ENCODE measurements around the gene MMP23B.
A peak's percentile ranks its signal among the peaks of the same experiment; 100 is the strongest.
"Not testable (repeated sequence)": the region's sequence is repeated elsewhere in the genome, so short reads cannot be mapped to it uniquely, and the experiment has no call there.

The MMP23B gene

DNA sequence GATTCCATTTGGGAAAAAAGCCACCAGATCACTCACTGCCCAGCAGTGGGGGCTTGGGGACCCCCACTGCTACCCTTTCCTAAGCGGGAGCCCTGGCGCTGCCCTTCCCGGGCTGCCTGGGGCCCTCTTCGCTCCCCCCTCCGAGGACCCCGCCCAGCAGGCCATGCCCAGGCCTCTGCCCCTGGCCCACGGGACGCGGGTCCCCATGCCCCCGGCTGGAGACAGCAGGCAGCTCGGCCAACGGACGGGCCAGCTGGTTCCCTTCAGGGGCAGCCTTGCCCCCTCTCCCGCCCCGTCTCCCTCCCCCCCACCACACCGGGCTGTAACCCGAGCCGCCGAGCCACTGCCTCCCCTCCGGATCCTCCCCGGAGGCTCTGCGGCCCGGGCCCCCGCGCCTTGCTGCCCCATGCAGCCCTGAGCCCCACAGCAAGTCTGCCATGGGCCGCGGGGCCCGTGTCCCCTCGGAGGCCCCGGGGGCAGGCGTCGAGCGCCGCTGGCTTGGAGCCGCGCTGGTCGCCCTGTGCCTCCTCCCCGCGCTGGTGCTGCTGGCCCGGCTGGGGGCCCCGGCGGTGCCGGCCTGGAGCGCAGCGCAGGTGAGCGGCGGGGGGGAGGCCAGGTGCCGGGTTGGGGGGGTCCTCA lies at the start of gene MMP23B:
TSS of gene MMP23B (plus strand) at position 392 of the 639 bp plus-strand sequence. CDS start at position 438, 46 bp downstream.
- no peak for DNase-seq

- no peak for DNase-seq
These were observed 49.2 kb upstream of the MMP23B start for GRCh38 chr1:1582585-1583346.

- DNase-seq: no peak
These were observed 48.5 kb upstream of the MMP23B start for GRCh38 chr1:1583347-1584010.

DNA sequence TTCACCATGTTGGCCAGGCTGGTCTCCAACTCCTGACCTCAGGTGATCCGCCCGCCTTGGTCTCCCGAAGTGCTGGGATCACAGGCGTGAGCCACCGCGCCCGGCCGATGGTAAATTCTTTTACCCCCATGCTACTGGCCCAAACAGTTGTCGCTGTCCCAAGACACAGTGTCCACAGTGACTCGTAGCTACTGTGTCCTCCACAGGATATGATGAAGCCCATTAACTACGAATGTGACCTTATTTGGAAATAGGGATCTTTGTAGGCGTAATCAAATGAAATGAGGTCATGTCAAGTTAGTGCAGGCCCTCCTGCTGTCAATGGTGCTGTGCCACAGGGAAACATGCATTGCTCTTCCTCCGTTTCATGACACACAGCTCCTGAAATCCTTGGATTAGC lies 40.5 kb upstream of the MMP23B start:
- no peak for DNase-seq

DNA sequence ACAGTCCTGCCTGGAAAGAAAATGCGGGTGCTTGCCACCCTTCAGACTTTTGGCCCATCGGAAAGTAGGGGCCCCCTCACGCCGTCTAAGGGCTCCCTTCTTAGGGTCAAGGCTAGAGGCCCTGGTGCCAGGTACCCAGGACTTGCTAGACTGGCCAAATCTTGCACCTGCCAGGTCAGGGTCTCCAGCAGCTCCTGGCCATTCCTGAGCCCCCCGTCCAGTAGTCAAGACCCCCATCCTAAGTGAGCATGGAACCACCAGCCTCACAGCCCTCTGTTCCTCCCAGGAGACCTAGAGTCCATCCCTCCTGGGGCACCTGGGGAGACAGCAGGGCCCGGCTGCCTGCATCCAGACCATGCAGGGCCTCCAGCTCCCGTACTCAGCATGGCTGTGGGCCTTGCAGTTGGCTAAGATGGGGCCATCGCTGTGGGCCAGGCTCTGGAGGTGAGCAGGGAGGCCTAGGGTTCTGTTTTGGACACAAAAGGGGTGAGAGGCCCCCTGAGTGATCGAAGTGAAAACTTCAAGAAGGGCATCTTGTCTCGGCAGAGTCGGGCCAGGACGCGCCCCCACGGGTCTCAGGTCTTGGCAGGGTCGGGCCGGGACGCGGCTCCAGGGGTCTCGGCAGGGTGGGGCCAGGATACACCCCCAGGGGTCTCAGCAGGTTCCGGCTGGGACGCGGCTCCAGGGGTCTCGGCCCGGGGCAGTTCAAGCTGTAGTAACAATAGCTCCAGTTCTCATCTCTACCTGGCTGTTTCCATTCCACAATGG lies 38.0 kb upstream of the MMP23B start:
- DNase-seq: no peak

DNA sequence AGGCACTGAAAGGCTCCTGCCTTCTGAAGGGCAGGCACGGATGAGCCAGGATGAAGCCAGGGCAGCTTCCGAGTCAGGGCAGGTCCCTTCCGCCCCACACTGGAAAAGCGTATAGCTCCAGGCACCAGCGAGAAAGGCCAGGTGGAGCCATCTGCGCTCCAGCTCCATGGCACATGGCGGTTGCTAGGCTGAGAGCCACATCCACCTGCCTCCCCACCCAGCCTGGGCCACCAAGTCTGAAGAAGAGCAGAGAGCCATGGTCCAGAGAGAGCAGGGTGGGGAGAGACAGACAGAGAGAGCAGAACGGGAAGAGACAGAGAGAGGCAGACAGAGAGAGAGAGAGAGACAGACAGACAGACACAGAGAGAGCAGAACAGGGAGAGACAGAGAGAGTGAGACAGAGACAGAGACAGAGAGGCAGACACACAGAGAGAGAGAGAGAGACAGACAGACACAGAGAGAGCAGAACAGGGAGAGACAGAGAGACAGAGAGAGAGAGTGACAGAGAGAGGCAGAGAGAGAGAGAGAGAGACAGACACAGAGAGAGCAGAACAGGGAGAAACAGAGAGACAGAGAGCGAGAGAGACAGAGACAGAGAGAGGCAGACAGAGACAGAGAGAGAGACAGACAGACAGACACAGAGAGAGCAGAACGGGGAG lies 37.2 kb upstream of the MMP23B start:
- no peak for DNase-seq

GRCh38 chr1:1595341-1595740 lies 36.6 kb upstream of the MMP23B start:
- not testable (repeated sequence) for DNase-seq

DNA sequence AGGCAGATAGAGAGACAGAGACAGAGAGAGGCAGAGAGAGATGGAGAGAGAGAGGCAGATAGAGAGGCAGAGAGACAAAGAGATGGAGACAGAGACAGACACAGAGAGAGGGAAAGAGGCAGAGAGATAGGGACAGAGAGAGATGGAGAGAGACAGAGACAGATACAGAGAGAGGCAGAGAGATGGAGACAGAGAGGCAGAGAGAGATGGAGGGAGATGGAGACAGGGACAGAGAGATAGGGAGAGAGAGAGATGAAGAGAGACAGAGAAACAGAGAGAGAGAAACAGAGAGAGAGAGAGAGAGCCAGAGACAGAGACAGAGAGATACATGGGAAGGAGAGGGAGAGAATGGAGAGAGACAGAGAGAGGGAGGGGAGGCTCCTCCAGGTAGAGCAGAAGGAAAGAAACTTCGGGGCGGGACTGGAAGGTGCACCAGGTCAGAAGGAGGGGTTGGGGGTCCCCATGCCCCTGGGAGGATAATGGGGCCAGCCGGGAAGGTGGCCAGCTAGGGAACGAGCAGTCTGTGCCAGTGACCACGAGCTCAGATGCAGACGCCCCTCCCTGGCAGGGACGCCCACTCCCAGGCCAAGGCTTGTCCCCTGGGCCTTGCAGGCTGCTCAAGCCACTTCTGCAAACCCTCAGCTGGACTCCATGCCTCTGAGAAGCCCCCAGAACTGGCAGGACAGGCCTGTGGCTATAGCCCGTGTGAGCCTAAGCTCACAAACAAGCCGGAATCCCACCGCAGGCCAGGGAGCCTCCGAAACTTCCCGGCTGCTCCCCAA lies 35.3 kb upstream of the MMP23B start:
- no peak for DNase-seq

GRCh38 chr1:1597275-1597930 lies 34.6 kb upstream of the MMP23B start:
- DNase-seq: no peak

- no peak for DNase-seq
These were observed 33.8 kb upstream of the MMP23B start for GRCh38 chr1:1598051-1598719.

- no peak for DNase-seq
These were observed 33.3 kb upstream of the MMP23B start for GRCh38 chr1:1598720-1599029.

DNA sequence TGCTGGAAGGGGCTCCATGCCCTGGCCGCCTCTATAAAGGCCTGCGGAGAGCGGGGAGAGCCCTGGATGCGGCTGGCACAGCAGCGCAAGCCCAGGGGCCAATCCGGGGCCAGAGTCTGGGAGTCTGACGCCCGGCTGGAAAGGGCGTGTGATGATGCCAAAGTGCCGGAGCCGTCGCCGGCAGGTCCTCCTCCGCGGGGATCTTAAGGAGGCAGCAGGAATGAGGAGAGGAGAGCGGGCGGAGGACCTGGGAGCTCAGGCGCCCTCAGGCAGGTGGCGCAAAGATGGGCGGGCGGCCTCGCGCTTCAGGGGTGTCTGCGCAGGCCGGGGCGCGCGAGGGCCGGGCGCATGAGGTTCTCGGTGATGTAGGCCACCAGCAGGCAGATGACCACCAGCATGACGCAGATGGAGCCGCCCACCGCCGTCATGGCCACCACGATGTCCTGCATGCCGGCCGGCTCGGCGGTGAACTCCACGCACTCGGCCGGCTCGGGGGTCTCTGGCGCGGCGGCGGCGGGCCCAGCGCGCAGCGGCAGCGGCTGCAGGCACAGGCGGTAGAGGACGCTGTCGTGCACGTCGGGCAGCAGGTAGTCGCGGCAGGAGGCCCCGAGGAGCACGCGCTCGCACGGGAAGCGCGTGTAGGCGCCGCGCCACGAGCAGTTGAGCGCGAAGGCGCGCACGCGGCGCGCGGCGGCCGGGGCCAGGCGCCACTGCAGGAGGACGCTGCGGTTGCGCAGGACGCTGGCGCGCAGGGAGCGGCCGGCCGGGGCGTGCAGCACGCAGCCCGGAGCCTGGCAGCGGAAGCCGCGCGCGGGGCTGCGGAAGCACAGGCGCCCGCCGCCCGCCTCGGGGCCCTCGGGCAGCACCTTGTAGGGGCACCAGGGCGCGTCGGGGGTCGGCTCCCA lies 32.7 kb upstream of the MMP23B start:
- DNase-seq: peak; percentile 33

- DNase-seq: no peak
These were observed 31.8 kb upstream of the MMP23B start, which contains the start of gene FNDC10 for GRCh38 chr1:1599935-1600860. Gene FNDC10, minus strand, starts transcription at chr1:1600135. Its CDS starts 120 bp downstream, at chr1:1600015.

- DNase-seq: no peak
These were observed 31.0 kb upstream of the MMP23B start for GRCh38 chr1:1600861-1601563.

DNA sequence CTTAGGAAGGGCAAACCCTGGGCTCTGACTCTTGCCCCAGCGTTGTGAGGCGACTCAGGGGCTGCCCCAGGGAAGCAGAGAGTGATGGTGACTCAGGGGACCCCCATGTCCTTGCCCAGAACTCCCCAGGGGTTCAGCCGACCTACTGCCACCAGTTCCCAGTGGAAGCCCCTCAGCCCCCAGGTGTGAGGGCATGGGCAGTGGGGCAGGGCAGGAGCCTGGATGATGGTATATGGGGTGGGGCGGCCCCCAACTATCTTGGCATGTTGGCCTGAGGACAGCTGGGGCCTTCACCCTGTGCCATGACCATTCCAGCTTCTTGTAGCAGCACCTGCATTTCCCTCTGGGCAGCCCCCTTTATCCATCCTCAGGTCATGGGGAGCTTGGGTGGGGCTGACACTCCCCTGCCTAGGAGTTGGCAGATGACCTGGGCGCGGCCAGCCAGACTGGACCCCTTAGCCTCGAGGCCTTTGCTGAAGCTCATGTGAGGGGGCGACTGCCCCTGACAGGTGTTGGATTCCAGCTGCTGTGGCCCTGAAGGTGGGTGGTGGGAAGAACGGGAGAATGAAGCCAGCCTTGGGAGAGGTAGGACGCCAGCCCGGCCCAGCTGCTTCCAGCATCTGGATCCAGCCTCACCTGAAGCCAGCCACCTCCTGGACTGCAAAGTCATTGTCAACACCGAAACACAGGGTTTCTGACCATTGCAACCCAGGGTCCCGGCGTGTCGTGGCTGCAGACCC lies 30.2 kb upstream of the MMP23B start:
- no peak for DNase-seq

DNA sequence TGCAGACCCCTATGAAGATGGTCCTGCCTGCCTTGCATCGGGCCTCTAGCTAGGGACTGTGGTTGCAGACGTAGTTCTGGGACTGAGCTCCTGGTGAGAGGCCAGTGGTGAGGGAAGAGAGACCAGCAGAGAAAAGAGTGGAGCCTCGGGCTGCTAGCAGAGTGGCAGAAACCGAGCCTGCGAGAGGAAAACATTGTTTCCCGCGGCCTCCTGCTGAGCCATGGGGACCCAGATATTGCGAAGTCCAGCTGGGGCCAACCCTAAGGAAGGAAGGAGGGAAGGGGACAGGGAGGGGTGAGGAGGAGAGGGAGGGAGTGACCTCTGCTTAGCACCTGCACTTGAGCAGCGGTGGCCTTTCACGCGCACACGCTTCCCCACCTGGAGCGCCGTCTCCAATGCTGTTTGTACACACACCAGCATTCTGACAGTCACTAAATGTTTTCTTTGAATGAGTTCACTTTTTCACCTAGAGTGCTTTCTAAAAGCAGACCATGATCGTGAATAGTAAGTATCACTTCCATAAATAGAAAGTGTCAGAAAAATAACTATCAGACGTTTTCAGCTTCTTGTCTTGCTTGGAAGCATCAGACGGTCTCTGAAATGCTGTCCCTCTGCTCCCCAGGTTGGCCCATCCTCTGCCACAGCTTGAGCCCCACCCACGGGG lies 29.5 kb upstream of the MMP23B start:
- no peak for DNase-seq

Measured in activated naive CD4-positive, alpha-beta T cell treated with Interleukin-2 at 50 U/mL for 16 hours (primary cell).